ENCODE results near the gene APOLD1.
"Not testable (repeated sequence)": the region's sequence is repeated elsewhere in the genome, so short reads cannot be mapped to it uniquely, and the experiment has no call there.

Gene APOLD1

GRCh38 chr12:12786706-12787601, 1.5 kb downstream of the APOLD1 start:
- DNase-seq = peak; percentile 85

DNA sequence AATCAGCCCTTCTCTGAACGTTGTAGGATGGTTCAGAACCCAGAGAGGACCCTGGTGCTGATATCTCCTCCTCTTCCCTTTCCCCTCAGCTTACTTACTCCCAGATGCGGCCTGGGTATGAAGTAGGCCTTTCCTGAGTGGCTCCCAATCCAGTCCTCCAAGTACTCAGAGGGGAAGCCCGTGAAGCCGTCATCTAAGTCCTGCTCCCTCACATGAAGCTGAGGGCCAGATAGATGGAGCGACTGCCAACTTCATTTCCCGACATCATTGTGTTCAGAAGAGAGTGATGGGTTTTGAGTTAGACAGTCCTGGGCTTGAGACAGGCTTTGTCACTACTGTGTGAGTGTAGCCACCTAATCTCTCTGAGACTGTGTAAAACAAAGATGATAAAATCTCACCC, 2.7 kb downstream of the APOLD1 start:
- DNase-seq = peak; percentile 24

DNA sequence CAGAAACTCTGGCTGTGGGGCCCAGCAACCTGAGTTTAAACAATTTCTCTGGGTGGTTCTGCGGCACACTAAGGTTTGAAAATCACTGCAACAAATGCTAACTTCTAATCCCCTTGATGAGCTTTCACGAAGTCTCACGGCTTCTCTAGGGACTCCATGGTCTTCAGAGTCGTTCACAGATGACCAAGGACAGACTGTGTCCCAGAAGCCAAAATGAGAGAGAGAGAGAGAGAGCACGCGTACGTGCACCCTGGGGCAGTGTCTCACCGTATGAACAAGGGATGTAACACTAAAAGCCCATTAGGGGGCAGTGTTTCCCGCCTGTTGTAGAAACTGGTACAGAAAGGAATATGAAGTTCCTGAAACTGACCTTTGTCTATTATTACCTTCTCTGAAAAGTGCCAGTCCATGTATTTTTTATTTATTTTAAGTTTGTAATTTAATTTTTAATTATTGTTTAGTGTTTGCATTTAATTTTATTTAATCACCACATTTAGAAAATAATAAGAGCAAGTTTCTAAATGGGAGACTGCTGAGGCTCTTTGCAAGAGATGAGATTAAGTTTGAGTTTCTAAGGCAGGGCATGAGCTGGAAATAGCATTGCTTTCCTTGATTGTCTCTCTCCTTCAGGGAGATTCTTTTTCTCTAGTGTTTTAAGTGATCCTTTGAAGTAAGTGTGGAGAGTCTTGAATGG, 3.4 kb downstream of the APOLD1 start:
- DNase-seq = peak; percentile 96

GRCh38 chr12:12790956-12791355, 5.5 kb downstream of the APOLD1 start:
- DNase-seq = peak; percentile 15

- peak; percentile 99 for DNase-seq
Observed at GRCh38 chr12:12791756-12792369, 6.4 kb downstream of the APOLD1 start.

- DNase-seq = no peak
Observed at GRCh38 chr12:12792421-12792820, 7.0 kb downstream of the APOLD1 start.

DNA sequence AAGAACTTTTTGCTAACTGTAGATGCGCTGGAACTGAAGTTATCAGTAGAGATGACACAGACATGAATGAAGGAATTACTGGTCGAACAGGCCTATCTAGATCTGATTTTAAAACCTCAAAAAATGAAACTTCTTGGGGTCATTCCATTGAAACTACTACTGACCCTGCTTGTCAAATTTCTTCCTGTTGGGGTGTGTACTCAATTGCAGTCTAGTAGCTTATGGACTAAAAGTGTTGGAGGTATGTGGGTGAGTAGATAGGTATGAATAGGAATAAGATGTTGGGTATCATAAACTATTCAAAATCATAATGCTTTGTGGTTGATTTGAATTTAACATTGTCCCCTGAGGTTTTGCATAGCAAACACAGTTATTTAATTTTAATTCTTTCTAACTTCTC, 9.2 kb downstream of the APOLD1 start:
- no peak for DNase-seq

DNA sequence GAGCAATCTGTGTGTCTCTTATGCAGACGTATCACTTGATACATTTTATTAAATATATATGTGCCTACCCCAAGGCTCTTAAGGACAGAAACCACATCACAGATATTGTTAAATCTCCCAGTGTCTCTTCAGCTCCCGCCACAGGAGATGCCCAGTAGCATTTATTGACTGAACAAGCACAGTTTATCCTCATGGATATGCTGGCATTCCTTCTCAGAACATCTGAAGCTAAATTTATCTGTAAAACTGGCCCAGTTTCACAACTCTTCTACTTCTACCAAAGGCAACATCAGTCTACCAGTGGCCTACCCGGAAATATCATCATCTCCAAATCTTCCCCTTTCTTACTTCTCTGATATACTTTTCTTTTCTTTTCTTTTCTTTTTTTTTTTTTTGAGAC, 10.7 kb downstream of the APOLD1 start:
- no peak for DNase-seq

DNA sequence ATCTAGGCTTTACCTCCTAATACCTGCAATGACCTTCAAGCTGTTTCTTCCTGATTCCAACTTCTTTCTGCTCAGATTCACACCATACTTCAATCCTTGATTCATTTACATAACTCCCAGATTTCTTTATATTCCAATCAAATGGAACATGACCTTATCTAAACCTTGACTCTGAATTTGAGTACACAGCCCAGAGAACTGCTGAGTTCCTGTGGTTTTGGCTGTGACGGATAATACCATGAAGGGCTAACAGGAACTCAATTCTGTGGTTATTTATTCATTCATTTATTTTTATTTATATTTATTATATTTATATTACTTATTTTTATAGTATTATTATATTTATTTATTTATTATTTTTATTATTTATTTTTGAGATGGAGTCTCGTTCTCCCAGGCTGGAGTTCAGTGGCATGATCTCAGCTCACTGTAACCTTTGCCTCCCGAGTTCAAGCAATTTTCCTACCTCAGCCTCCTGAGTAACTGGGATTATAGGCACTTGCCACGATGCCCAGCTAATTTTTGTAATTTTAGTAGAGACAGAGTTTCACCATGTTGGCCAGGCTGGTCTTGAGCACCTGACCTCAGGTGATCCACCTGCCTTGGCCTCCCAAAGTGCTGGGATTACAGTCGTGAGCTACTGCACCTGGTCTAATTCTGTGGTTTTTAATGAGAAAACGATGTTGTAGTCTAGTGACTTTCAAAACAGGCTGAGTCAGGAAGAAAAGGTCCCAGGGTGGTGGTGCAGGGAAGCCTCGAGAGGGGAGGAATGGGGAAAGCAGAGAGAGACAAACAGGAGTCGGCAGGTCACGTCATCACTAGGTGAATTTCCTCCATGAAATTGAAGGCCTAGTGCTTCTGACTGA, 11.7 kb downstream of the APOLD1 start:
- no peak for DNase-seq

- DNase-seq = no peak
Observed at GRCh38 chr12:12797794-12798152, 12.3 kb downstream of the APOLD1 start.

DNA sequence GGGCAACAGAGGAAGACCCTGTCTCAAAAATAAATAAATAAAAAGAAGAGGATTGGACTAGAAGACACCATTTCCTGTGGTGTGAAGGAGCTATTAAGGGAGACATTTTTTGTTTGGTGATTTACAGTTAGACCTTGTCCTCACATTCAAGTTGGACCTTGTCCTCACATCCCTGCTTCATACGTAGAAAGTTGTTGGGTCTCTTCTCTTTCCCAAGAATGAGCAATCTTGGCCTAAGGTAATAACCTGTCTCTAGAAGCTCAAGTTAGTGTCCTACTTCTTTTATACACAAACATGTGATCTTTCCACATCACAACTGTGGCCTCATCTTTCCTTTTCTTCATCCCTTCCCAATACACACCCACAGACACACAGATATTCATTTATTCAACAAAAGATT, 13.0 kb downstream of the APOLD1 start:
- DNase-seq = no peak

GRCh38 chr12:12799163-12799920, 13.9 kb downstream of the APOLD1 start:
- DNase-seq = no peak

DNA sequence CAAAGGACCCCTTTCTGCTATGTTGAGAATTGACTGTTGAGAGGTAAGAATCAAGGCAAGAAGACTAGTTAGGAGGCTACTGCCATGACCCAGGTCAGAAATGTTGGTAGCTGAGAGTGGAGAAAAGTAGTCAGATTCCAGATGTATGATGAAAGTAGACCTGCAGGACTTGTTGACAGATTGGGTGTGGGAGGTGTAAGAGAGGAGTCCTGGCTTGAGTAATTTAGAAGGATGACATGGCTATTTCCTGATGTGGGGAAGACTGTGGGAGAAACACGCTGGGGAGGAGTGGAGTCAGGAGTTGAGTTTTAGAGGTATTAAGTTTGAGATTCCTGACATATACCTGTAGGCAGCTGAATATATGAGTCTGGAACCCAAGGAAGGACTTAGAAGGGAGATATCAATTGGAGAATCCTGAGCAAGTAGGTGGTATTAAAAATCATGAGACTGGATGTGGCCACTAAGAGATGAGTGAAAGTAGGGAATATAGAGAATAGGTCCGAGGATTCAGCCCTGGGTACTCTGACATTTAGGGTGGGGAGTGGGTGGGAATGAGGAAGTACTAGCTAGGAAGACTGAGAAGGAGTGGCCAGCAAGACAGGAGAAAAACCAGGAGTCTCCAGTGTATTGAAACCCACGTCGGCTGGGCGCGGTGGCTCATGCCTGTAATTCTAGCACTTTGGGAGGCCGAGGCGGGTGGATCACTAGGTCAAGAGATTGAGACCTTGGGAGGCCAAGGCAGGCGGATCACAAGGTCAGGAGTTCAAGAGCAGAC, 15.1 kb downstream of the APOLD1 start:
- DNase-seq = no peak

- DNase-seq = not testable (repeated sequence)
Observed at GRCh38 chr12:12801656-12802055, 16.2 kb downstream of the APOLD1 start.

DNA sequence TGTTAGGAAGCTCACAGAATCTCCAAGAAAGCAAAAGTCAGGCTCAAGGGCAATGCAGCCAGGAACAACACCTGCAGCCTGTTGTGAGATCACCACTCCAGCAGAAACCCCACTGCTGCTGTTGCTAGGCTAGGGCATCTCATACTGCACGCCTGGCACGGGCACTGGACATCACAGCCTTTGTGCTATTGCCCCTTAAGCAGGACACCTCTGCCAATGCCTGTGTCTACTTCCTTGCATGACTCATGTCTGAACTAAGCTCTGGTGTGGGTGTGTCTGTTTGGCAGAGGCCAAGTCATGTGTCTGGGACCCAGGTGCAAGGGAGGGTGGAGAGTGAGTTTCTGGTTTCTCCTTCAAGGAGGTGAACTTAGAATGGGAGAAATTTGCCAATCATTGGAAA, 17.7 kb downstream of the APOLD1 start:
- no peak for DNase-seq

DNA sequence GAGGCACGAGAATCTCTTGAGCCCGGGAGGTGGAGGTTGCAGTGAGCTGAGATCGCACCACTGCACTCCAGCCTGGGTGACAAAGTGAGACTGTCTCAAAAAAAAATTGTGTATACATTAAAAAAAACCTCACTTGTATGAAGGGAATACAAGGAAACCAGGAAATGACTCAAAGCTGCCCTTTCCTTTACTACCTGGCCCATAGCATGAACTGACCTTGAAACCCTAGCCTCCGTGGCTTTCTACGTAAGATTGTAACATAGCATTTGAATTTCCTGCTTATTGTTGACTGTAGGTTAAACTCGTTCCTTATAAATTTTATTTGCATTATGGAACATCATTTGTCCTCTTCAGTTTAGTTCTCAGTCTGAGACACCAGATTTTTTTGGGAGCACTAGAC, 18.6 kb downstream of the APOLD1 start:
- DNase-seq = no peak

- no peak for DNase-seq
Observed at GRCh38 chr12:12804432-12804886, 19.0 kb downstream of the APOLD1 start.

- DNase-seq = no peak
Observed at GRCh38 chr12:12806784-12807516, 21.5 kb downstream of the APOLD1 start.

- DNase-seq = not testable (repeated sequence)
Observed at GRCh38 chr12:12807517-12807903, 22.1 kb downstream of the APOLD1 start.

GRCh38 chr12:12807970-12808702, 22.7 kb downstream of the APOLD1 start:
- no peak for DNase-seq
